ENCODE measurements around the gene TPSD1.
"Not testable (repeated sequence)": the region's sequence is repeated elsewhere in the genome, so short reads cannot be mapped to it uniquely, and the experiment has no call there.

The TPSD1 gene

DNA sequence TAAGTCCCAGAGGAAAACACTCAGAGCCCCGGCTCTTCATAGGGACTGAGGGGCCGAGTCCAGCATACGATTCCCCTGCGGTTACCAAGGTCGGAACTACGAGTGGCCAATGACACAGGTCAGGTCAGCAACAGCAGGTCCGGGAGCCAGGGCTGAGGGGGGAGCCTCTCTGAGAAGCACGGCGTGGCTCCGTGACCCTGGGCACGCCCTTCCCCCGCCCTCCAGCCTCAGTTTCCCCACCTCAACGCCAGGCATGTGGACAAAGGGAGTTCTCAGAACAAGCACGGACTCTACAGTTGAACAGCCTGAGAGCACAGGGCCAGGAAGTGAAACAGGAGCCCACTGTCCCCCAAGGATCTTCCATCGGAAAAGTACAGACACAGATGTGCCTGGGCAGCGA is 25.6 kb downstream of the TPSD1 start:
- no peak for DNase-seq (ENCODE audit: low read depth, low spot score)

- DNase-seq (ENCODE audit: low read depth, low spot score): no peak
These were observed 26.6 kb downstream of the TPSD1 start for GRCh38 chr16:1282324-1282973.

- no peak for DNase-seq (ENCODE audit: low read depth, low spot score)
These were observed 27.4 kb downstream of the TPSD1 start for GRCh38 chr16:1283296-1283695.

DNA sequence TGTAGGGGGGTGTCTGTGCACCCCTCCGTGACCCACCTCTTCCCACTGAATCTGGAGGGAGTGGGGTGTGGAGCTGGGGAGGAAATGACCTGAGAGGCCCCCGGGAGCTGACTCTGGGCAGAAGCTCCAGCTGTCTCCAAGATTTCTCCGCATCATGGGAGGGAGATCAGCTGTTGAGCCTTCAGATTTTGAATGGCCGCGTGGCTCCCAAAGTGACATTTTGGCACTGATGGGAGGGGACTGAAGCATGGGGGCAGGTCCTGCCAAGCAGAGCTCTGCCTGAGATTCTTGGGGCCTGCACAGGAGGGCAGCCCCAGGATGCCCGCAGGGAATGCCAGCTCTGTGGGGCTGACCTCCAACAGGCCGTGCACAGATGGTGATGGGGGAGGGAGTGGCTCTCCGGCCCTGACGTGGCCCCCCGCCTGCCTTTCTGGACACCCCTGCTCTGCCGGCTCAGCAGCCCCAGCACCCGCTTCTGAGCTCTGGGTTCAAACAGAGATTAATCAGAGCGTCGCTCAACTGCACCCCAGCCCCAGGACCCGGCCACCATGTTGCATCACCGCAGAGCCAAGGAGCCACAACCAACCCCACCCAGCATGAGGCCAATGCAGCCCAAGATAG is 28.2 kb downstream of the TPSD1 start:
- no peak for DNase-seq (ENCODE audit: low read depth, low spot score)

GRCh38 chr16:1285669-1286512 is 30.0 kb downstream of the TPSD1 start:
- no peak for DNase-seq (ENCODE audit: low read depth, low spot score)

DNA sequence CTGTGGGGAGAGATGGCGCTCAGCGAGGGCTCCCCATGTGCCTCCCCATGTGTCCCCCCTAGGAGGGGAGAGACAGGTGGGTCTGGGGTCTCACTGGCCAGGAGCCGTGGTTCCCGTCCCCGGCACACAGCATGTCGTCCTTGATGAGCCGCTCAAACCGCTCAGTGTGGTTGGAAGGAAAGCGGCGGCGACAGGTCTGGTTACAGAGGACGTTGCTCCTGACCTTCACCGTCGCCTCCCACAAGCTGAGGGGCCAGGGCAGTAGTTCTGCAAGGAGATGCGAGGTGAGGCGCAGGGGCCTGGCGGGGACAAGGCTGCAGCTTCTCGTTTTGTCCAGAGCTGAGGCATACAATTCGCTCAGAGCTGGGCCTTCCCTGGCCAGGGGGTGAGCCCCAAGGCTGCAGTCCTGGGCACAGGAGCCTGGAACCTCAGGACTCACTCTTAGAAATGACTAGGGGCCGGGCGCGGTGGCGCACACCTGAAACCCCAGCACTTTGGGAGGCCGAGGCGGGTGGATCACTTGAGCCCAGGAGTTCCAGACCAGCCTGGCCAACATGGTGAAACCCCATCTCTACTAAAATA is 30.7 kb downstream of the TPSD1 start:
- DNase-seq (ENCODE audit: low read depth, low spot score): no peak

DNA sequence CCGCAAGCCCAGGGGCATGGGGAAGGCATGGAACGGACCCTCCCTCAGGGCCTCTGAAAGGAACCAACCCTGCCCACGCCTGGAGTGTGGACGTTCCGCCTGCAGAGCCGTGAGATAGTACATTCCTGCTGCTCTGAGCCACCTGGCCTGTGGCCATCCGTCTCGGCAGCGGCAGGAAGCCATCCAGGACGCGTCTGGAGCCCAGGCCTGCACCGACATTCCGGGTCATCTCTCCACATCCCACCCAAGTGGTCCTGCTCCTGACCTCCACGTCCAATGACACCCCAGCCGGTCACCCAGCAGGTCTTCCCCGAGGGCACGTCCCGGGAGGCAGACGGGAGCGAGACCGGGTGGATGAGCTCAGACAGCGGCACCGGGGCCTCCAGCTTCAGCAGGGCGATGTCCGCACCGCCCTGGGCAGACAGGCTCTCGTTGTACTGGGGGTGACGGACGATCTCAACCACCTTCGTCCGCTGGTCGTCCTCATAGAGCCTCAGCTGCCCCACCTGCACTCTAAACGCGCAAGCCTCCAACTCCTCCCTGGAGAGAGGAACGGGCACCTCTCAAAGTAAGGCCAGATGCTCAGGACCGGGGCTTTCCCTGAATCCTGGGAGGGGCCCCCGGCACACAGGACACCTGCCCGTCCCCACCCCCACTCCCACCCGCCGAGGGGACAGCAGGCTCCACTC is 32.3 kb downstream of the TPSD1 start:
- no peak for DNase-seq (ENCODE audit: low read depth, low spot score)

DNA sequence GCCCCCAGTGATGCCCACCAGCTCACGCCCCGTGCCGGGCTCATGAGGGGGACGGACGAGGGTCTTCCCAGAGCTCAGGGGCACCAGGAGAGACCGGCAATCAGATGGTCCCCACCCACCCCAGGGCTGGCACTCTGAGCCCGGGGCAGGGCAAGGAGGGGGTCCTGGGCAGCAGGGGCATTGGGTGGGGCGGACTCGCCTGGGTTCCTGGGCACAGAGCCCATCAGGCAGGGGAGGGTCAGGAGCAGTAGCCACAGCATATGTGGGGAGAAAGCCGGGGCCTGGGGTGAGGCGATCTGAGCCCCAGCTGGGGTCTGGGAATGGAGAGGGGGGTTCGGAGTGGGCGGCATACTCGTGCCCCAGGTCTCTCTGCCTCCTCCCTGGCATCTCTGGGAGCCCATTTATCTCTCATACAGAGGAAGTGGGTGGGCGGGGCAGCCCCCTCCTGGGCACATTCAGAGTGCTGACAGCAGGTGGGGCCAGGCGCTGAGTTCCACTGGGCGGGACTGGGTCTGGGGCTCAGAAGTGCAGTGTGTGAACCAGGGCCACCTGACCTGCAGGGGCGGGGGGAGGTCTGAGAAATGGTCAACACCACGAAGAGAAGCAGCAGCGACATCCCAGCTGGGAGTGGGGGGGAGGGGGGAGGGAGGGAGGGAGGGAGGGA is 33.1 kb downstream of the TPSD1 start:
- no peak for DNase-seq (ENCODE audit: low read depth, low spot score)

DNA sequence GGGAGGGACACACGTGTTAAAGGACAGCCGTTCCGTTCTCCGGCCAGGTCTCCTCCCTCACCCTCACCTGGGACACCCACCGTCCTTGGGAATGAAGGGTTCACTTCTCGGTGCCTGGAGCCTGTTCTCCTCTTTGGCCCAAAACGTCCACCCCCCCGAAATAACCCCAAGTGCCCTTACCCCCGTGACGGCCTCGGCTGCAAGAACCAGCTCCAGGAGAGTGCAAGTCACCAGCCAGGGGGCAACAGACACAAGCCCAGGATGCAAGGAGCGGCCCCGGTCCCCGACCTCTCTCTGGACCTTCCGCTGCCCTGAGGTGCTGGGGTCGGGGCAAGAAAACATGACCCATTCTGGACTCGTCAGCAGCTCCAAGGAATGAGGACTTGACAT is 33.6 kb downstream of the TPSD1 start:
- no peak for DNase-seq (ENCODE audit: low read depth, low spot score)

GRCh38 chr16:1290063-1290501 is 34.2 kb downstream of the TPSD1 start:
- DNase-seq (ENCODE audit: low read depth, low spot score): no peak

DNA sequence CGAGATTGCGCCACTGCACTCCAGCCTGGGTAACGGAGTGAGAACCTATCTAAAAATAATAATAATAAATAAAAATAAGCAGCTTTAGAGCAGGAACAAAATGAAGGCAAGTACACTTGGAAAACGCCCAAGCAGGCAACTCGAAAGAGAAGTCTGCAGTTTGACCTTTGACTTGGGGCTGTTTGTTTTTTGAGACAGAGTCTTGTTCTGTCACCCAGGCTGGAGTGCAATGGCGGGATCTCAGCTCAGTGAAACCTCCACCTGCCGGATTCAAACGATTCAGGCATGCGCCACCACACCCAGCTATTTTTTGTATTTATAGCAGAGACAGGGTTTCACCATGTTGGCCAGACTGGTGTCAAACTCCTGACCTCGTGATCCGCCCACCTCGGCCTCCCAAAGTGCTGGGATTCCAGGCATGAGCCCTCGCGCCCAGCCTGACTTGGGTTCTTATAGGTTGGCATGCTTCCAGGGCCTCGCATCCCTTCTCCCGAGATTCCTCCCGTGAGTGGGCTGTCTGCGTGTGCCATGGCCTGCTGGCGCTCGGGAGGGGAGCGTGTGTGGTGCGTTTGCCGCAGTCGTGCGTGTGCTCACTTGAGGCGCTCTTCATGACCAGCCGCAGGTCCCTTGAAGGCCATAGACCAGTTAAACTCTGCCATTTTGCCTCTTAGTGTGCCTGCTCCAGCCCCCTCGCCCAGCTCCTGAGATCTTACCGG is 35.1 kb downstream of the TPSD1 start:
- no peak for DNase-seq (ENCODE audit: low read depth, low spot score)

DNA sequence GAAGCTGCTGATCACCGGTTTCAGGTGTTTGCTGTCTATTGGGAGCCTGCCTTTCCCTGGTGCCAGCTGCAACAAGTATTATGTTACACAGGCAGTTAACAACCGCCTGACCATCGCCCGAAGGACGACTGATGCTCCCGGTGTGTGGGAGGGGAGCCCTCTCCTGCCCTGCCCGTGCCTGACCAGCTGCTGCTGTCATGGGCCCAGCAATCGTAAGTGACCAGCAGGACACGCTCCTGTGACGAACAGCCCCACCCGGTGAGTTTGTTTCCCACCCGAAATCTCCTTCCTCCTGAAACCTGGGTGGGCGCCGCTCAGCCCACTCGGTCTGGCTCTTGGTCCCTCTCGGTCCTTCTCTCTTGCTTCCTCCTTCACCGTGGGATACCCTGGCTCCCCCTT is 35.7 kb downstream of the TPSD1 start:
- DNase-seq (ENCODE audit: low read depth, low spot score): no peak

DNA sequence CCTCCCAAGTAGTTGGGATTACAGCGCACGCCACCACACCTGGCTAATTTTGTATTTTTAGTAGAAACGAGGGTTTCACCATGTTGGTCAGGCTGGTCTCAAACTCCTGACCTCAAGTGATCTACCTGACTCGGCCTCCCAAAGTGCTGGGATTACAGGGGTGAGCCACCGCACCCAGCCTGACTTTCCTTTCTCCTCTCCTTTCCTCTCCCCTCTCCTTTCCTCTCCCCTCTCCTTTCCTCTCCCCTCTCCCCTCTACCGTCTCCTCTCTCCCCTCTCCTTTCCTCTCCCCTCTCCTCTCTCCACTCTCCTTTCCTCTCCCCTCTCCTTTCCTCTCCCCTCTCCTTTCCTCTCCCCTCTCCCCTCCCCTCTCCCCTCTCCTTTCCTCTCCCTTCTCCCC is 36.3 kb downstream of the TPSD1 start:
- DNase-seq (ENCODE audit: low read depth, low spot score): not testable (repeated sequence)

- not testable (repeated sequence) for DNase-seq (ENCODE audit: low read depth, low spot score)
These were observed 36.9 kb downstream of the TPSD1 start for GRCh38 chr16:1292808-1293207.

GRCh38 chr16:1293921-1294656 is 38.2 kb downstream of the TPSD1 start:
- no peak for DNase-seq (ENCODE audit: low read depth, low spot score)

- DNase-seq (ENCODE audit: low read depth, low spot score): no peak
These were observed 39.6 kb downstream of the TPSD1 start for GRCh38 chr16:1295465-1295864.

GRCh38 chr16:1296688-1297017 is 40.8 kb downstream of the TPSD1 start:
- not testable (repeated sequence) for DNase-seq (ENCODE audit: low read depth, low spot score)

DNA sequence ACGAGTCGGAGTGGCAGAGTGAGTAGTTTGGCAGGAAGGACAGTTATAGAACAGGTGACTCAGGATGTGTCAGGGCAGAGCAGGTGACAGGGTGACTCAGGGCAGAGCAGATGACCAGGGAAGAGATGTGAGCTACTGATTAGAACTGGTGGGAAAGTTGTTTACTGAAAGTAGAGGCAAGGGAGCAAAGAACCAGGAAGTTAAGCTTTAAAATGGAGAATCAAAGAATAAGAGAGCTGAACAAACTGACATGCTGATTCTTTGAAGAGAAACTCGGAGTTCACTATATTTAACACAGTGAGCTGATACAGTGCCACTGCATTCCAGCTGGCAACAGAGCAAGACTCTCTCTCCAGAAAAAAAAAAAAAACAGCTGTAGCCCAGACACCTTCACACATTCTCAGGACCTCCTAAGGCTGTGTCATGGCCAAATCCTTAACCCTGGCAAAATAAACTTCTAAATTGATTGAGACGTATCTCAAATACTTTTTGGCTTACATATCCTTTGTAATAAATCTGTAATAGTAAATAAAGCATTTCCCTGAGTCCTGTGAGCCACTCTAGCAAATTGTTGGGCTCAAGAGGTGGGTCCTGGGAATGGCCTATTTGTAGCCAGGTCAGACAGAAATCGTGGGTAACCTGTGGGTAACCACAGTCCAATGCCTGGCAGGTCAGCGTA is 41.3 kb downstream of the TPSD1 start:
- DNase-seq (ENCODE audit: low read depth, low spot score): no peak

DNA sequence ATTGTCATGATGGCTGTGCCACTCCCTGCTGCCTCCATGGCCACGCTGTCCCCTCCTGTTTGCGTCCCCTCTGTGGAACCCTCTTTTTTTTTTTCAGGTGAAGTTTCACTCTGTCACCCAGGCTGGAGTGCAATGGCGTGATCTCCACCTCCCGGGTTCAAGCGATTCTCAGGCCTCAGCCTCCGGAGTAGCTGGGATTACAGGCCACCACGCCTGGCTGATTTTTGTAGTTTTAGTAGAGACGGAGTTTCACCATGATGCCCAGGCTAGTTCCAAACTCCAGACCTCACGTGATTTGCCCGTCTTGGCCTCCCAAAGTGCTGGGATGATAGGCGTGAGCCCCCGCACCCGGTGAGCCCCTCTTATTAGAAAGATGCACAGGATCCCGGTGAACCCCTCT is 42.5 kb downstream of the TPSD1 start:
- no peak for DNase-seq (ENCODE audit: low read depth, low spot score)

Measured in brain pericyte (primary cell).